GM08714 (cell line): Measurements from ENCODE around the gene YIPF5.

Experiments
- H3K4me3 ChIP-seq: fragments of 200-500 bp; sonication (Bioruptor generic); 2 replicates; pipeline ENCODE4 v1.5.1; 2014; ENCODE audit warnings: mild to moderate bottlenecking, low read length, inconsistent platforms
- ZNF274 ChIP-seq: IDR thresholded peaks from 2 replicates; pipeline ENCODE4 v1.6.1; 2012; ENCODE audit warnings: mild to moderate bottlenecking, low read depth, low read length

The YIPF5 gene

GRCh38 chr5:144144956-144145751 is 25.3 kb downstream of the YIPF5 start:
- no peak overlapping the region for H3K4me3 ChIP-seq
- no peak for TF ChIP-seq ZNF274

GRCh38 chr5:144143625-144144024 is 26.8 kb downstream of the YIPF5 start:
- no peak for TF ChIP-seq ZNF274
- H3K4me3 ChIP-seq = no peak overlapping the region

GRCh38 chr5:144142824-144143162 is 27.7 kb downstream of the YIPF5 start:
- TF ChIP-seq ZNF274 = no peak
- H3K4me3 ChIP-seq = no peak overlapping the region

GRCh38 chr5:144142139-144142823 is 28.2 kb downstream of the YIPF5 start:
- TF ChIP-seq ZNF274 = no peak
- H3K4me3 ChIP-seq = no peak overlapping the region

GRCh38 chr5:144141585-144141984 is 28.9 kb downstream of the YIPF5 start:
- H3K4me3 ChIP-seq = no peak overlapping the region
- TF ChIP-seq ZNF274 = no peak

- H3K4me3 ChIP-seq = no peak overlapping the region
- TF ChIP-seq ZNF274 = no peak
Measured at GRCh38 chr5:144139586-144139985, 30.9 kb downstream of the YIPF5 start.

GRCh38 chr5:144135113-144135762 is 35.2 kb downstream of the YIPF5 start:
- TF ChIP-seq ZNF274 = no peak
- no peak overlapping the region for H3K4me3 ChIP-seq

- H3K4me3 ChIP-seq = no peak overlapping the region
- no peak for TF ChIP-seq ZNF274
Measured at GRCh38 chr5:144134194-144134826, 36.1 kb downstream of the YIPF5 start.

GRCh38 chr5:144133050-144133633 is 37.3 kb downstream of the YIPF5 start:
- TF ChIP-seq ZNF274 = no peak
- no peak overlapping the region for H3K4me3 ChIP-seq

GRCh38 chr5:144131261-144131660 is 39.2 kb downstream of the YIPF5 start:
- H3K4me3 ChIP-seq = no peak overlapping the region
- no peak for TF ChIP-seq ZNF274

GRCh38 chr5:144130306-144130705 is 40.2 kb downstream of the YIPF5 start:
- TF ChIP-seq ZNF274 = no peak

GRCh38 chr5:144128844-144129243 is 41.6 kb downstream of the YIPF5 start:
- no peak overlapping the region for H3K4me3 ChIP-seq
- no peak for TF ChIP-seq ZNF274

More at GRCh38 chr5:144130306-144130705, 40.2 kb downstream of the YIPF5 start:
- no peak overlapping the region for H3K4me3 ChIP-seq

- no peak overlapping the region for H3K4me3 ChIP-seq
- TF ChIP-seq ZNF274 = no peak
Measured at GRCh38 chr5:144126707-144127106, 43.8 kb downstream of the YIPF5 start.

- no peak for TF ChIP-seq ZNF274
- no peak overlapping the region for H3K4me3 ChIP-seq
Measured at GRCh38 chr5:144125163-144125726, 45.2 kb downstream of the YIPF5 start.

- no peak for TF ChIP-seq ZNF274
- H3K4me3 ChIP-seq = no peak overlapping the region
Measured at GRCh38 chr5:144122641-144123040, 47.8 kb downstream of the YIPF5 start.
